PFSK-1 (cell line): ENCODE data around the gene MAP4K4.

Experiments
- FOXP2 ChIP-seq: optimal IDR thresholded peaks from 2 replicates; pipeline ENCODE3; 2011; ENCODE audit warnings: borderline replicate concordance, control low read depth, inconsistent platforms; ENCODE audit not compliant: insufficient read depth; ENCODE audit errors: extremely low read length, extremely low read depth
- POLR2AphosphoS5 ChIP-seq: IDR thresholded peaks from 2 replicates; pipeline ENCODE4 v1.6.1; 2012; ENCODE audit warnings: low read depth, mild to moderate bottlenecking, control low read depth, low read length, moderate library complexity
- SIN3A ChIP-seq: IDR thresholded peaks from 2 replicates; pipeline ENCODE4 v1.6.1; 2012; ENCODE audit warnings: mild to moderate bottlenecking, low read length, moderate library complexity, borderline replicate concordance; ENCODE audit not compliant: insufficient read depth
- TF ChIP-seq, protein P1 (sequence below), 2 experiments: IDR thresholded peaks; 2 replicates each; pipeline versions ENCODE4 v1.6.1 to v1.8.0; 2011 to 2012; ENCODE audit warnings: low read depth in 2 of 2, low read length in 2 of 2, control low read depth in 1 of 2, inconsistent platforms in 1 of 2, mild to moderate bottlenecking in 1 of 2, moderate library complexity in 1 of 2; ENCODE audit not compliant: insufficient read depth in 1 of 2

DNA sequence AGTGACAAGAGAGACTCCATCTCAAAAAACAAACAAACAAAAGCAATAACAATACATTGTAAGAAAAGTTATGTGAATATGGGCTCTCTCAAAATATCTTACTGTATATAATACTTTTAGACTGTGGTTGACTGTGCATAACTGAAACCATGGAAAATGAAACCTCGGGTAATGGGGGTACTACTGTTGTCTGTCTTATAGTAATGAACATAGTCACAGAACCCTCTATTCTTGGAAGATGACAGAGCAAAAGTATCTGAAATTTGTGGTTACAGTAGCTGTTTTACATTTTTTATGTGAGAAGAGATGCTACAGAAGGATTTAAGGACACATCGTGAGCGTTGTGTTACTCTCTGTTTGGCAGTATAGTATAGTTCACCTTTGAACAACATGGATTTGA lies 60.5 kb downstream of the MAP4K4 start:
- TF ChIP-seq POLR2AphosphoS5 = no peak
- TF ChIP-seq, protein P1, sequence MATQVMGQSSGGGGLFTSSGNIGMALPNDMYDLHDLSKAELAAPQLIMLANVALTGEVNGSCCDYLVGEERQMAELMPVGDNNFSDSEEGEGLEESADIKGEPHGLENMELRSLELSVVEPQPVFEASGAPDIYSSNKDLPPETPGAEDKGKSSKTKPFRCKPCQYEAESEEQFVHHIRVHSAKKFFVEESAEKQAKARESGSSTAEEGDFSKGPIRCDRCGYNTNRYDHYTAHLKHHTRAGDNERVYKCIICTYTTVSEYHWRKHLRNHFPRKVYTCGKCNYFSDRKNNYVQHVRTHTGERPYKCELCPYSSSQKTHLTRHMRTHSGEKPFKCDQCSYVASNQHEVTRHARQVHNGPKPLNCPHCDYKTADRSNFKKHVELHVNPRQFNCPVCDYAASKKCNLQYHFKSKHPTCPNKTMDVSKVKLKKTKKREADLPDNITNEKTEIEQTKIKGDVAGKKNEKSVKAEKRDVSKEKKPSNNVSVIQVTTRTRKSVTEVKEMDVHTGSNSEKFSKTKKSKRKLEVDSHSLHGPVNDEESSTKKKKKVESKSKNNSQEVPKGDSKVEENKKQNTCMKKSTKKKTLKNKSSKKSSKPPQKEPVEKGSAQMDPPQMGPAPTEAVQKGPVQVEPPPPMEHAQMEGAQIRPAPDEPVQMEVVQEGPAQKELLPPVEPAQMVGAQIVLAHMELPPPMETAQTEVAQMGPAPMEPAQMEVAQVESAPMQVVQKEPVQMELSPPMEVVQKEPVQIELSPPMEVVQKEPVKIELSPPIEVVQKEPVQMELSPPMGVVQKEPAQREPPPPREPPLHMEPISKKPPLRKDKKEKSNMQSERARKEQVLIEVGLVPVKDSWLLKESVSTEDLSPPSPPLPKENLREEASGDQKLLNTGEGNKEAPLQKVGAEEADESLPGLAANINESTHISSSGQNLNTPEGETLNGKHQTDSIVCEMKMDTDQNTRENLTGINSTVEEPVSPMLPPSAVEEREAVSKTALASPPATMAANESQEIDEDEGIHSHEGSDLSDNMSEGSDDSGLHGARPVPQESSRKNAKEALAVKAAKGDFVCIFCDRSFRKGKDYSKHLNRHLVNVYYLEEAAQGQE (IDR thresholded peaks at IDR 0.05; ENCODE audit: insufficient read depth in 1 of 2, low read depth in 2 of 2, low read length in 2 of 2) = no peak
- no peak for TF ChIP-seq FOXP2
- TF ChIP-seq SIN3A = no peak
